ENCODE results near the gene WWC1.

The WWC1 gene

DNA sequence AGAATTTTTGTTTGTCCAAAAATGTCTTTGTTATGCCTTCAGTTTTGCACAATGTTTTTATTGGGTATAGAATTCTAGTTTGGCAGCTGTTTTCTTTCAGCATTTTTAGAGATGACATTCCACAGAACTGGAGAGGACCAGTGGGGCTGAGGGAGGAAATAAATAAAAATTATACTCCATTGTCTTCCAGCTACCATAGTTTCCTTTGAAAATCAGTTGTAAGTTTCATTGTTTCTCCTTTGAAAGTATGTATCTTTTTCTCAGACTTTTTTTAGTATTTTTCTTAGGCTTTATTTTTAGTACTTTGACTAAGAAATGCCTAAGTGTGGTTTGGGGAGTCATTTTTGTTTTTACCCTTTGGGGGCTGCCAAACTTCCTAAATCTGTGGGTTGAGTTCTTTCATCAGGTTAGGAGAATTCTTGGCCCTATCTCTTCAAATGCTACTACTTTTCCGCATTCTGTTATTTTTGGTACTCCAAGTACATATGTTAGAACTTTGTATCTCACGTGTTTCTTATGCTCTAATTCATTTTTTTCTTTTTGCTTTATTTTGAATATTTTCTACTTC lies 222.5 kb downstream of the WWC1 start:
- H4K8ac ChIP-seq (ENCODE audit: low read depth, low read length): no peak overlapping the region
- WGBS (ENCODE audit: extremely low coverage, insufficient coverage, insufficient read length): no CpG with 5 or more reads among the region's 2 CpGs

More for the DNA sequence above, 222.5 kb downstream of the WWC1 start:
- Histone ChIP-seq H3K27ac (ENCODE audit: low read depth, low read length) (no peak overlapping the region), H3K4me2 (ENCODE audit: low read length) (no peak overlapping the region), H4K91ac (ENCODE audit: low read depth, low read length) (no peak overlapping the region), H4K12ac (ENCODE audit: low read depth, low read length) (no peak overlapping the region), H3K79me2 (ENCODE audit: control insufficient read depth, insufficient read depth, low read length, poor library complexity) (no peaks in the 10 kb centered on the region), H2BK12ac (ENCODE audit: low read length) (no peak overlapping the region), H3K4me3 (ENCODE audit: low read depth, low read length) (no peak overlapping the region), H3K9me3 (ENCODE audit: insufficient read depth, low read depth, low read length) (peaks cover 2% of the 10 kb centered on the region), H3K36me3 (ENCODE audit: control insufficient read depth in 1 of 2, insufficient read depth in 2 of 2, low read length in 2 of 2) (peaks cover 25 to 47% of the 10 kb centered on the region in 2 experiments), H3K9ac (ENCODE audit: low read length) (no peak overlapping the region), H2AK5ac (ENCODE audit: low read length) (no peak overlapping the region), H3K27me3 (ENCODE audit: insufficient read depth, low read length) (no peaks in the 10 kb centered on the region), H3K18ac (ENCODE audit: low read length) (no peak overlapping the region), H2BK5ac (ENCODE audit: low read depth, low read length, poor library complexity) (no peak overlapping the region), H3K4me1 (ENCODE audit: control insufficient read depth in 1 of 2, insufficient read depth in 2 of 2, low read length in 2 of 2) (no peaks in the 10 kb centered on the region), H3K23ac (ENCODE audit: low read length) (no peak overlapping the region), H3K4ac (ENCODE audit: low read depth, low read length) (no peak overlapping the region), H2AFZ (ENCODE audit: insufficient read depth, low read length, poor library complexity) (no peak overlapping the region), H3K14ac (ENCODE audit: low read length) (no peak overlapping the region), H3K79me1 (ENCODE audit: low read length) (no peaks in the 10 kb centered on the region), H2BK120ac (ENCODE audit: insufficient read depth, low read length, poor library complexity) (no peak overlapping the region)
- no peak for DNase-seq

Data from trophoblast cell (in vitro differentiated cells and primary cell).